ENCODE measurements around the gene SELENOP.

Gene SELENOP

GRCh38 chr5:42840269-42840668, 28.6 kb upstream of the SELENOP start:
- DNase-seq (ENCODE audit: low read depth) = peak; percentile 64
- no peak overlapping the region for H3K4me3 ChIP-seq (ENCODE audit: low read length)
- no peak for TF ChIP-seq CTCF (conservative IDR thresholded peaks at IDR 0.05; ENCODE audit: low read depth, low read length)

- DNase-seq (ENCODE audit: low read depth) = no peak
- TF ChIP-seq CTCF (conservative IDR thresholded peaks at IDR 0.05; ENCODE audit: low read depth, low read length) = no peak
- no peak overlapping the region for H3K4me3 ChIP-seq (ENCODE audit: low read length)
Observed at GRCh38 chr5:42839196-42839595, 27.5 kb upstream of the SELENOP start.

GRCh38 chr5:42837601-42838000, 25.9 kb upstream of the SELENOP start:
- DNase-seq (ENCODE audit: low read depth) = no peak
- H3K4me3 ChIP-seq (ENCODE audit: low read length) = no peak overlapping the region
- TF ChIP-seq CTCF (conservative IDR thresholded peaks at IDR 0.05; ENCODE audit: low read depth, low read length) = no peak

- TF ChIP-seq CTCF (conservative IDR thresholded peaks at IDR 0.05; ENCODE audit: low read depth, low read length) = no peak
- no peak overlapping the region for H3K4me3 ChIP-seq (ENCODE audit: low read length)
- no peak for DNase-seq (ENCODE audit: low read depth)
Observed at GRCh38 chr5:42836070-42836769, 24.5 kb upstream of the SELENOP start.

GRCh38 chr5:42832060-42832459, 20.4 kb upstream of the SELENOP start:
- H3K4me3 ChIP-seq (ENCODE audit: low read length) = no peak overlapping the region
- DNase-seq (ENCODE audit: low read depth) = no peak
- no peak for TF ChIP-seq CTCF (conservative IDR thresholded peaks at IDR 0.05; ENCODE audit: low read depth, low read length)

- H3K4me3 ChIP-seq (ENCODE audit: low read length) = no peak overlapping the region
- no peak for TF ChIP-seq CTCF (conservative IDR thresholded peaks at IDR 0.05; ENCODE audit: low read depth, low read length)
Observed at GRCh38 chr5:42830924-42831323, 19.2 kb upstream of the SELENOP start.

GRCh38 chr5:42828671-42829070, 17.0 kb upstream of the SELENOP start:
- DNase-seq (ENCODE audit: low read depth) = peak; percentile 35
- no peak for TF ChIP-seq CTCF (conservative IDR thresholded peaks at IDR 0.05; ENCODE audit: low read depth, low read length)
- H3K4me3 ChIP-seq (ENCODE audit: low read length) = no peak overlapping the region

More at GRCh38 chr5:42830924-42831323, 19.2 kb upstream of the SELENOP start:
- no peak for DNase-seq (ENCODE audit: low read depth)

Measured in retinal pigment epithelial cell (primary cell).